Thyroid gland (tissue), 4 donors: ENCODE measurements around the gene FOXN4.

Source experiments
- POLR2A ChIP-seq, 2 donors: fragments of 450-650 bp; IDR thresholded peaks; one replicate each; pipeline ENCODE4 v1.6.1; 2017; ENCODE audit warnings: antibody characterized with exemption in 2 of 2, mild to moderate bottlenecking in 2 of 2, moderate library complexity in 1 of 2
- TF ChIP-seq, protein P1 (sequence below), 6 experiments: fragments of 200-600 bp in 3 of 6; fragments of 450-650 bp in 3 of 6; sonication (generic) in 3 of 6; IDR thresholded peaks; one replicate each; pipeline ENCODE4 v1.5.1; 2016 to 2019; ENCODE audit warnings: antibody characterized with exemption in 6 of 6, mild to moderate bottlenecking in 2 of 6, inconsistent platforms in 1 of 6, moderate library complexity in 1 of 6

DNA sequence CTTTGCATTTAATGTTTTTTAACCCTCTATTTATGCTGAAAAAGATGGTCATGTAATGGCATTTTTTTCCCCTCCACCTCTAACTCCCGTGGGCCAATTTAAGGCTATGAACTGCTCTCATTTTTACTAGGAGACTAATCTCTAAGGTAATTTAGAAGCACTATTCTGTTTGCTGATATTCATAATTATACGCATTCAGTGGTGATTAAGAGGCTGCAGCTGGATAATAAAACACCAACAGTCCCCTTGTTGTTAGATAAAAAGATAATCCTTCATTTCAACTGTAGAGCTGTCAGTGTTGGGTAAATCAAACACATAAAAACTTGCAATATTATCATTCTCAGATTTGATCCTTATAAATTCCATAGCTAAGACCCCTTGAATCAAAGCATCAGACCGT, 47.5 kb upstream of the FOXN4 start:
- TF ChIP-seq, protein P1, sequence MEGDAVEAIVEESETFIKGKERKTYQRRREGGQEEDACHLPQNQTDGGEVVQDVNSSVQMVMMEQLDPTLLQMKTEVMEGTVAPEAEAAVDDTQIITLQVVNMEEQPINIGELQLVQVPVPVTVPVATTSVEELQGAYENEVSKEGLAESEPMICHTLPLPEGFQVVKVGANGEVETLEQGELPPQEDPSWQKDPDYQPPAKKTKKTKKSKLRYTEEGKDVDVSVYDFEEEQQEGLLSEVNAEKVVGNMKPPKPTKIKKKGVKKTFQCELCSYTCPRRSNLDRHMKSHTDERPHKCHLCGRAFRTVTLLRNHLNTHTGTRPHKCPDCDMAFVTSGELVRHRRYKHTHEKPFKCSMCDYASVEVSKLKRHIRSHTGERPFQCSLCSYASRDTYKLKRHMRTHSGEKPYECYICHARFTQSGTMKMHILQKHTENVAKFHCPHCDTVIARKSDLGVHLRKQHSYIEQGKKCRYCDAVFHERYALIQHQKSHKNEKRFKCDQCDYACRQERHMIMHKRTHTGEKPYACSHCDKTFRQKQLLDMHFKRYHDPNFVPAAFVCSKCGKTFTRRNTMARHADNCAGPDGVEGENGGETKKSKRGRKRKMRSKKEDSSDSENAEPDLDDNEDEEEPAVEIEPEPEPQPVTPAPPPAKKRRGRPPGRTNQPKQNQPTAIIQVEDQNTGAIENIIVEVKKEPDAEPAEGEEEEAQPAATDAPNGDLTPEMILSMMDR (IDR thresholded peaks at IDR 0.05) = no peak
- no peak for TF ChIP-seq POLR2A (IDR thresholded peaks at IDR 0.05)
